ENCODE data around the gene PPP4R3C.

Gene PPP4R3C

GRCh38 chrX:27463187-27463586 is at the start of gene PPP4R3C:
Gene PPP4R3C (minus strand): TSS chrX:27463341. CDS start chrX:27463296, 45 bp downstream.
- TF ChIP-seq EP300 (IDR thresholded peaks at IDR 0.05; ENCODE audit: borderline replicate concordance) (no peak), MAX (IDR thresholded peaks at IDR 0.05) (no peak), RAD21 (IDR thresholded peaks at IDR 0.05; ENCODE audit: low read depth) (no peak), TCF12 (IDR thresholded peaks at IDR 0.05; ENCODE audit: low read depth) (no peak), EGR1 (IDR thresholded peaks at IDR 0.05) (no peak), CREB1 (IDR thresholded peaks at IDR 0.05; ENCODE audit: low read depth) (no peak), FOXM1 (IDR thresholded peaks at IDR 0.05; ENCODE audit: borderline replicate concordance, low read depth) (no peak), NFIC (IDR thresholded peaks at IDR 0.05) (no peak), TAF1 (IDR thresholded peaks at IDR 0.05; ENCODE audit: low read depth) (no peak), CEBPB (IDR thresholded peaks at IDR 0.05) (no peak), ZBTB7A (IDR thresholded peaks at IDR 0.05; ENCODE audit: low read depth) (no peak), REST (IDR thresholded peaks at IDR 0.05; ENCODE audit: low read depth) (no peak), YY1 (IDR thresholded peaks at IDR 0.05; ENCODE audit: low read depth) (no peak), TEAD4 (IDR thresholded peaks at IDR 0.05) (no peak)
- TF ChIP-seq, protein P1, sequence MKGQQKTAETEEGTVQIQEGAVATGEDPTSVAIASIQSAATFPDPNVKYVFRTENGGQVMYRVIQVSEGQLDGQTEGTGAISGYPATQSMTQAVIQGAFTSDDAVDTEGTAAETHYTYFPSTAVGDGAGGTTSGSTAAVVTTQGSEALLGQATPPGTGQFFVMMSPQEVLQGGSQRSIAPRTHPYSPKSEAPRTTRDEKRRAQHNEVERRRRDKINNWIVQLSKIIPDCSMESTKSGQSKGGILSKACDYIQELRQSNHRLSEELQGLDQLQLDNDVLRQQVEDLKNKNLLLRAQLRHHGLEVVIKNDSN (IDR thresholded peaks at IDR 0.05): no peak

- TF ChIP-seq ZBTB7A (IDR thresholded peaks at IDR 0.05; ENCODE audit: low read depth): no peak
- no peak for TF ChIP-seq RAD21 (IDR thresholded peaks at IDR 0.05; ENCODE audit: low read depth)
- TF ChIP-seq EGR1 (IDR thresholded peaks at IDR 0.05): no peak
- no peak for TF ChIP-seq TEAD4 (IDR thresholded peaks at IDR 0.05)
- no peak for TF ChIP-seq REST (IDR thresholded peaks at IDR 0.05; ENCODE audit: low read depth)
- no peak for TF ChIP-seq TCF12 (IDR thresholded peaks at IDR 0.05; ENCODE audit: low read depth)
- TF ChIP-seq CEBPB (IDR thresholded peaks at IDR 0.05): no peak
- TF ChIP-seq YY1 (IDR thresholded peaks at IDR 0.05; ENCODE audit: low read depth): no peak
- TF ChIP-seq, protein P1 (IDR thresholded peaks at IDR 0.05): no peak
- no peak for TF ChIP-seq CREB1 (IDR thresholded peaks at IDR 0.05; ENCODE audit: low read depth)
- TF ChIP-seq TAF1 (IDR thresholded peaks at IDR 0.05; ENCODE audit: low read depth): no peak
- no peak for TF ChIP-seq EP300 (IDR thresholded peaks at IDR 0.05; ENCODE audit: borderline replicate concordance)
- TF ChIP-seq NFIC (IDR thresholded peaks at IDR 0.05): no peak
- no peak for TF ChIP-seq MAX (IDR thresholded peaks at IDR 0.05)
Measured at GRCh38 chrX:27491397-27491796, 28.3 kb upstream of the PPP4R3C start.

- TF ChIP-seq NFIC (IDR thresholded peaks at IDR 0.05): no peak
Measured at GRCh38 chrX:27466051-27466450, 2.9 kb upstream of the PPP4R3C start.

DNA sequence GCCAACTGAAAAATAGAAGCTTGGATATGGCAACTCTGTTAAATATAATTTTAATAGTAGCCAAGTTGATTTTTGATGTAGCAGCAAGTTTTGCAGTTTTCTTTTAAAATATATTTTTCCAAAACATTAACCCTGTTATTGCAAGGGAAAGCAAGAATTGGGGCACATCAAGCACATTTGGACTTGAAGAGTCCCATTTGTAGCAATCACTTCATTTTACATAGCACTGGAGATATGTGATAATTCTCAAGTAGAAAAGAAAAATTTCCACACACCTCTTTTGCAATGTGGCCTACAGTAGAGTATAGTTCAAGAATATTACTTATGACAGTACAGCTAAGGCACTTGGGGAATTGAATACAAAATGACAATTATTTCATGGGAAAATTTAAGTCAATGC is 1.9 kb upstream of the PPP4R3C start:
- TF ChIP-seq, protein P1 (IDR thresholded peaks at IDR 0.05): no peak
- TF ChIP-seq TEAD4 (IDR thresholded peaks at IDR 0.05): no peak
- TF ChIP-seq EP300 (IDR thresholded peaks at IDR 0.05; ENCODE audit: borderline replicate concordance): no peak
- no peak for TF ChIP-seq CEBPB (IDR thresholded peaks at IDR 0.05)
- TF ChIP-seq FOXM1 (IDR thresholded peaks at IDR 0.05; ENCODE audit: borderline replicate concordance, low read depth): no peak
- TF ChIP-seq EGR1 (IDR thresholded peaks at IDR 0.05): no peak
- TF ChIP-seq YY1 (IDR thresholded peaks at IDR 0.05; ENCODE audit: low read depth): no peak
- no peak for TF ChIP-seq ZBTB7A (IDR thresholded peaks at IDR 0.05; ENCODE audit: low read depth)
- no peak for TF ChIP-seq RAD21 (IDR thresholded peaks at IDR 0.05; ENCODE audit: low read depth)
- no peak for TF ChIP-seq NFIC (IDR thresholded peaks at IDR 0.05)
- TF ChIP-seq TAF1 (IDR thresholded peaks at IDR 0.05; ENCODE audit: low read depth): no peak
- no peak for TF ChIP-seq TCF12 (IDR thresholded peaks at IDR 0.05; ENCODE audit: low read depth)
- TF ChIP-seq REST (IDR thresholded peaks at IDR 0.05; ENCODE audit: low read depth): no peak
- TF ChIP-seq MAX (IDR thresholded peaks at IDR 0.05): no peak
- TF ChIP-seq CREB1 (IDR thresholded peaks at IDR 0.05; ENCODE audit: low read depth): no peak

Data from Ishikawa (cell line).